Gastroesophageal sphincter (tissue), 4 donors: Measurements from ENCODE around the gene METTL25B. TPM values are rescaled to one million over a fixed set of nuclear protein-coding genes. Genes with fewer than 3 reads are reported as not detected.

Experiments used
- ATAC-seq: fragments of 150-250 bp; one replicate; pipeline ENCODE4 v1.9.1; 2016; ENCODE audit warnings: mild to moderate bottlenecking, moderate library complexity
- H3K27ac ChIP-seq, 4 donors: fragments of 200-600 bp; sonication (generic) in 3 of 4; 1 replicate in 3 of 4; 2 replicates in 1 of 4; pipeline ENCODE4 v1.5.1; 2016 to 2019
- H3K27me3 ChIP-seq: fragments of 200-600 bp; sonication (generic); one replicate; pipeline ENCODE4 v1.5.1; 2019
- H3K36me3 ChIP-seq, 2 donors: fragments of 200-600 bp; sonication (generic); one replicate each; pipeline ENCODE4 v1.5.1; 2019; ENCODE audit warnings: control low read depth in 1 of 2
- H3K4me1 ChIP-seq, 3 donors: fragments of 200-600 bp; sonication (generic); 1 replicate in 2 of 3; 2 replicates in 1 of 3; pipeline ENCODE4 v1.5.1; 2016 to 2019; ENCODE audit warnings: control low read depth in 2 of 3
- H3K4me3 ChIP-seq, 2 donors: fragments of 200-600 bp; sonication (generic); one replicate each; pipeline ENCODE4 v1.5.1; 2019; ENCODE audit warnings: mild to moderate bottlenecking in 1 of 2, moderate library complexity in 1 of 2
- H3K9me3 ChIP-seq, 3 donors: fragments of 200-600 bp; sonication (generic); one replicate each; pipeline ENCODE4 v1.5.1; 2017 to 2019; ENCODE audit warnings: control low read depth in 2 of 3
- EP300 ChIP-seq: sonication (generic); formaldehyde crosslinking; IDR thresholded peaks from one replicate; pipeline ENCODE4 v1.6.1; 2017; ENCODE audit warnings: antibody characterized with exemption, mild to moderate bottlenecking
- POLR2A ChIP-seq, 2 donors: fragments of 450-650 bp; IDR thresholded peaks; one replicate each; pipeline ENCODE4 v1.6.1; 2017; ENCODE audit warnings: antibody characterized with exemption in 2 of 2, mild to moderate bottlenecking in 2 of 2, moderate library complexity in 1 of 2
- POLR2AphosphoS5 ChIP-seq: sonication (generic); formaldehyde crosslinking; IDR thresholded peaks from one replicate; pipeline ENCODE4 v1.6.1; 2017; ENCODE audit warnings: antibody characterized with exemption
- WGBS, 2 donors: methylation state at CpG; one replicate each; pipeline ENCODE4 v1.1.5; 2018; ENCODE audit warnings: low coverage in 1 of 2; 5-methylcytosine and 5-hydroxymethylcytosine counted together
- total RNA-seq, 4 donors: library from RNA; depleted of rRNA; stranded (reverse); fragments of >200 nt; gene quantifications; one replicate each; pipeline ENCODE4 v1.1.0, GENCODE V29; 2016
- TF ChIP-seq, protein P1 (sequence below), 4 experiments: fragments of 200-600 bp in 2 of 4; fragments of 450-650 bp in 2 of 4; sonication (generic) in 1 of 4; IDR thresholded peaks; one replicate each; pipeline ENCODE4 v1.5.1; 2017 to 2019; ENCODE audit warnings: antibody characterized with exemption in 4 of 4, mild to moderate bottlenecking in 2 of 4, moderate library complexity in 2 of 4

The METTL25B gene
- total RNA-seq, 4 donors from 2014 or later, result 8.4 to 29.0 (median 17.4) TPM

DNA sequence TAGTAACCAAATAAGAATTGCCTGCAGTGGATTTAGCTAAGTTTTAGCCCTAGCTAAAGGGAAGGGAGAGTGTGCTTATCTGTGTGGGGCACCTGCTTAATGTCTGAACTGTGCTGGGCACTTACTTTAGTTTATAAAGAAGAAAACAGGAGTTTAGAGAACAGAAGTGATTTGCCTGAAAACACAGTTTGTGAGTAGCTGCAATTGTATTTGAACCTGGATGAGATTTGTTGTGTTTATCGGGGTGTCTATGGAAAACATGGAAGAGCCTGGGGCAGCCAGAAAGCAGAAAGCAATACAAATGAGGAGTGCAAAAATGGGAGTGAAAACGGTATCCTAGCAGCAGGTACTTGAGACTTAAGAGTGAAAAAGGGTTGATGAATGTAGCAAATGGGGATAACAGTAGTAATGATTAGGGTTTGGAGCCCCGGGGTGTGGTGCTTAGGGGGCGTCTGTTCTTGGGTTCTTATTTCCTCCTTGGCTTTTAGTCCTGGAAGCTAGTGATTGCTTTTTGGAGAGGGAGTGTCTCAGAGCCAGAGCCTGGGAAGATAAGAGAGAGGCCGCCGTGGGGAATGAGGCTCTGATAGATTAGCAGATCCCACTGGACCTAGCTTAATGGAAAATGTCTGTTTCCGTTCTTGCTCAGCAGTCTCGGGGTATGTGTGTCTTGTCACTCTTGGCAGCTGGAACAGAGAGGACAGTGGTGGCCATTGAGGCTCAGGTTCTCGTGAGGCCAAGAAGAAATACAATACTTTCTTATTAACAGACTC, 44.6 kb downstream of the METTL25B start:
- H3K4me1 ChIP-seq, result peaks cover 0 to 89% (median 36%) of the 10 kb centered on the region in 3 donors
- no peak for ATAC-seq

DNA sequence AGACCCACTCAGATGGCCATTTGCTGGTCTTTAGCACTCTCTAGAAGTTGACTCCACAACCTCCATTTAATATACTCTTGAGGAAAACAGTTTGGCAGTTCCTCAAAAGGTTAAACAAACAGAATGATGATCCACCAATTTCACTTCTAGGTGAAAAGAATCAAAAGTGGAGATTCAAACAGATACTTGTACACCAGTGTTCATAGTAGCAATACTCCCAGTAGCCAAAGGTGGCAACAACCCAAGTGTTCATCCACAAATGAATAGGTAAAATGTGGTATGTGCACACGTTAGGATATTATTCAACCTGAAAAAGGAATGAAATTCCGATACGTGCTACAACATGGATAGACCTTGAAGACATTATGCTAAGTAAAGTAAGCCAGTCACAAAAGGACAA, 45.3 kb downstream of the METTL25B start:
- Histone ChIP-seq H3K36me3 (peaks cover 0 to 20% of the 10 kb centered on the region in 2 donors), H3K27me3 (no peaks in the 10 kb centered on the region), H3K4me1 (peaks cover 0 to 89% (median 32%) of the 10 kb centered on the region in 3 donors), H3K9me3 (no peaks in the 10 kb centered on the region), H3K27ac (no peak overlapping the region), H3K4me3 (no peak overlapping the region)
- ATAC-seq, result no peak
- TF ChIP-seq, protein P1, sequence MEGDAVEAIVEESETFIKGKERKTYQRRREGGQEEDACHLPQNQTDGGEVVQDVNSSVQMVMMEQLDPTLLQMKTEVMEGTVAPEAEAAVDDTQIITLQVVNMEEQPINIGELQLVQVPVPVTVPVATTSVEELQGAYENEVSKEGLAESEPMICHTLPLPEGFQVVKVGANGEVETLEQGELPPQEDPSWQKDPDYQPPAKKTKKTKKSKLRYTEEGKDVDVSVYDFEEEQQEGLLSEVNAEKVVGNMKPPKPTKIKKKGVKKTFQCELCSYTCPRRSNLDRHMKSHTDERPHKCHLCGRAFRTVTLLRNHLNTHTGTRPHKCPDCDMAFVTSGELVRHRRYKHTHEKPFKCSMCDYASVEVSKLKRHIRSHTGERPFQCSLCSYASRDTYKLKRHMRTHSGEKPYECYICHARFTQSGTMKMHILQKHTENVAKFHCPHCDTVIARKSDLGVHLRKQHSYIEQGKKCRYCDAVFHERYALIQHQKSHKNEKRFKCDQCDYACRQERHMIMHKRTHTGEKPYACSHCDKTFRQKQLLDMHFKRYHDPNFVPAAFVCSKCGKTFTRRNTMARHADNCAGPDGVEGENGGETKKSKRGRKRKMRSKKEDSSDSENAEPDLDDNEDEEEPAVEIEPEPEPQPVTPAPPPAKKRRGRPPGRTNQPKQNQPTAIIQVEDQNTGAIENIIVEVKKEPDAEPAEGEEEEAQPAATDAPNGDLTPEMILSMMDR (IDR thresholded peaks at IDR 0.05), result no peak
- no peak for TF ChIP-seq POLR2AphosphoS5
- TF ChIP-seq POLR2A (IDR thresholded peaks at IDR 0.05), result no peak
- no peak for TF ChIP-seq EP300
- 82 to 93% methylated on average over 3 of the region's 3 CpGs for WGBS, 2 donors

More for the DNA sequence above, 44.6 kb downstream of the METTL25B start:
- TF ChIP-seq, protein P1 (IDR thresholded peaks at IDR 0.05), result no peak
- no peak for TF ChIP-seq POLR2AphosphoS5
- Histone ChIP-seq H3K9me3 (no peaks in the 10 kb centered on the region), H3K27ac (no peak overlapping the region), H3K27me3 (no peaks in the 10 kb centered on the region), H3K4me3 (no peak overlapping the region), H3K36me3 (peaks cover 0 to 20% of the 10 kb centered on the region in 2 donors)
- 21 to 40% methylated on average over 8 to 9 of the region's 9 CpGs for WGBS, 2 donors

DNA sequence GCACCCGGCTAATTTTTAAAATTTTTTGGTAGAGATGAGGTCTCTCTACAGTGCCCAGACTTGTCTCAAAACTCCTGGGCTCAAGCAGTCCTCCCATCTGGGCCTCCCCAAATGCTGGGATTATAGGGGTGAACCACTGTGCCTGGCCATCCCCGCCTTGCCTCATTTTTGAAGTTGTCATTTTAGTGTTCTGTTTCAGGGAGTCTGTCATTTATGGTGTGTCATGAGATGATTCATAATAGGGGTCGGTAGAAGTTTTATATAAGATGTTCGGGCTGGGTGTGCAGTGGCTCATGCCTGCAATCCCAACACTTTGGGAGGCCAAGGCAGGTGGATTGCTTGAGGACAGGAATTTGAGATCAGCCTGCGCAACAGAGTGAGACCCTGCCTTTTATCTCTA, 47.5 kb downstream of the METTL25B start:
- TF ChIP-seq, protein P1 (IDR thresholded peaks at IDR 0.05), result no peak
- no peak for TF ChIP-seq EP300
- no peak for TF ChIP-seq POLR2A (IDR thresholded peaks at IDR 0.05)
- TF ChIP-seq POLR2AphosphoS5, result no peak
- Histone ChIP-seq H3K36me3 (peaks cover 0 to 13% of the 10 kb centered on the region in 2 donors), H3K4me1 (peaks cover 0 to 67% (median 14%) of the 10 kb centered on the region in 3 donors), H3K9me3 (no peaks in the 10 kb centered on the region), H3K4me3 (no peak overlapping the region), H3K27me3 (no peaks in the 10 kb centered on the region), H3K27ac (no peak overlapping the region)
- ATAC-seq, result no peak
- 85 to 100% methylated on average over 2 to 5 of the region's 5 CpGs for WGBS, 2 donors

DNA sequence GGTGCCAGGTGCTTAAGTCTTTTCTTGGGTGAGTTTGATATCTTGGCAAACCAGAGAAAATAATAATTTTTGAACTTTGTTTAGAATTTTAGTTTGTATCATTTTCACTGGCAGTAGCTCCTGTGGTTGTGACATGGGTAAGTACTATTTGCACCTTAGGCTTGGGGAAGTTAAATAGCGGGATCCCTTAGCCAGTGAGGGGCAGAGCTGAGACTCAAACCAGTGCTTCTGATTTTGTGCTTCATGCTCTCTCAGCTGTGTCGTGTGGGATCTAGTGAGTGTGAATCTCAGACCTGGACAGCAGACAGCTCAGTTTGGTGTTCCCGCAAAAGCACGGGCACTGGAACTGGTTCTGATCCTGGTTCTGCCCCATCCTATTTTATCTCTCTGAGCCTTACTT, 48.7 kb downstream of the METTL25B start:
- 38 to 55% methylated on average over 3 to 4 of the region's 4 CpGs for WGBS, 2 donors
- Histone ChIP-seq H3K9me3 (no peaks in the 10 kb centered on the region), H3K27ac (no peak overlapping the region), H3K4me3 (no peak overlapping the region), H3K36me3 (peaks cover 0 to 6% of the 10 kb centered on the region in 2 donors), H3K27me3 (no peaks in the 10 kb centered on the region), H3K4me1 (peaks cover 0 to 65% (median 5%) of the 10 kb centered on the region in 3 donors)
- no peak for ATAC-seq
- TF ChIP-seq, protein P1 (IDR thresholded peaks at IDR 0.05), result no peak
- TF ChIP-seq EP300, result no peak

DNA sequence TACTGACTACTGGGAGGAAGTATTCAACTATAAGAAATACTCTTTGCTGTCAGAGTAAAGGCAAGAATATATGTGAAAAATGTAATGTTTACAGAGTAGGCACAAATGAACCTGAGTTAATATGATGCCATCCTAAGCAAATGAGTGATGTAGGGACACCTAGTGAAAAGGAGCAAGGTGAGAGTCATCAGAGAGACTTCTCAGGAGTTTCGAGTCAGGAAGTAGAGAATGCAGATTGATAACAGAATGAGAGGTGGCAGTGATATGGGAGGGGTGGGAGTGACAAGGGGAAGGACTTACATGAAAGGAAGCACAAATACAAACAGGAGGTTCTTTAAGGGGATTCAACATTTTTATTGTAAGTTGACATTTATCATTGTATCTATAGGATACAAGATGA, 49.3 kb downstream of the METTL25B start:
- Histone ChIP-seq H3K4me1 (peaks cover 0 to 63% (median 3%) of the 10 kb centered on the region in 3 donors), H3K9me3 (no peaks in the 10 kb centered on the region), H3K4me3 (no peak overlapping the region), H3K27me3 (no peaks in the 10 kb centered on the region), H3K36me3 (peaks cover 0 to 8% of the 10 kb centered on the region in 2 donors), H3K27ac (no peak overlapping the region)
- no peak for ATAC-seq
- TF ChIP-seq, protein P1 (IDR thresholded peaks at IDR 0.05), result no peak
- TF ChIP-seq EP300 (no peak), POLR2AphosphoS5 (no peak), POLR2A (IDR thresholded peaks at IDR 0.05) (no peak)
- WGBS, 2 donors, result 15 to 20% methylated on average over 1 of the region's 1 CpG
